Neural progenitor cell (in vitro differentiated cells): ENCODE measurements around the gene THOC2. TPM values are rescaled to one million over a fixed set of nuclear protein-coding genes. Genes with fewer than 3 reads are reported as not detected.
"Not testable (repeated sequence)": the region's sequence is repeated elsewhere in the genome, so short reads cannot be mapped to it uniquely, and the experiment has no call there.

Source experiments
- DNase-seq: peaks from one replicate; pipeline ENCODE4 v3.0.0-alpha.2; 2016; ENCODE audit warnings: low spot score
- H2AFZ ChIP-seq: fragments of 200-600 bp; sonication (generic); replicated peaks from 2 replicates; pipeline ENCODE4 v1.6.1; 2016; ENCODE audit warnings: antibody characterized with exemption
- H3F3A ChIP-seq: fragments of 200-600 bp; sonication (generic); 2 replicates; pipeline ENCODE4 v1.6.1; 2016; ENCODE audit warnings: antibody characterized with exemption, low read depth
- H3K27ac ChIP-seq: fragments of 200-600 bp; sonication (generic); 2 replicates; pipeline ENCODE4 v1.5.1; 2016; ENCODE audit warnings: mild to moderate bottlenecking
- H3K27me3 ChIP-seq: fragments of 200-600 bp; sonication (generic); 2 replicates; pipeline ENCODE4 v1.6.1; 2016; ENCODE audit warnings: mild to moderate bottlenecking, moderate library complexity
- H3K36me3 ChIP-seq: fragments of 200-600 bp; sonication (generic); 2 replicates; pipeline ENCODE4 v1.5.1; 2016
- H3K4me1 ChIP-seq: fragments of 200-600 bp; sonication (generic); 2 replicates; pipeline ENCODE4 v1.6.1; 2016; ENCODE audit warnings: mixed run types
- H3K4me2 ChIP-seq: fragments of 200-600 bp; sonication (generic); 2 replicates; pipeline ENCODE4 v1.6.1; 2016
- H3K4me3 ChIP-seq: fragments of 200-600 bp; sonication (generic); 2 replicates; pipeline ENCODE4 v1.5.1; 2016
- H3K79me2 ChIP-seq: fragments of 200-600 bp; sonication (generic); 2 replicates; pipeline ENCODE4 v1.6.1; 2016; ENCODE audit warnings: low read depth
- H3K9ac ChIP-seq: fragments of 200-600 bp; sonication (generic); 2 replicates; pipeline ENCODE4 v1.6.1; 2016
- H3K9me3 ChIP-seq: fragments of 200-600 bp; sonication (generic); 2 replicates; pipeline ENCODE4 v1.5.1; 2016; ENCODE audit warnings: low read depth
- H4K20me1 ChIP-seq: fragments of 200-600 bp; sonication (generic); 2 replicates; pipeline ENCODE4 v1.6.1; 2016; ENCODE audit warnings: low read depth
- H3K27ac Mint-ChIP-seq: 3 replicates; pipeline ENCODE4 v1.8.0; 2021; ENCODE audit warnings: mixed read lengths
- H3K27me3 Mint-ChIP-seq: 2 replicates; pipeline ENCODE4 v1.8.0; 2022; ENCODE audit warnings: low read depth, mild to moderate bottlenecking, inconsistent platforms, moderate library complexity, mixed read lengths; ENCODE audit not compliant: insufficient read depth
- H3K36me3 Mint-ChIP-seq: 3 replicates; pipeline ENCODE4 v1.8.0; 2021; ENCODE audit warnings: mixed read lengths
- H3K4me1 Mint-ChIP-seq: 3 replicates; pipeline ENCODE4 v1.8.0; 2021; ENCODE audit warnings: mixed read lengths
- H3K4me3 Mint-ChIP-seq: 3 replicates; pipeline ENCODE4 v1.8.0; 2021; ENCODE audit warnings: mild to moderate bottlenecking, moderate library complexity, mixed read lengths
- H3K9me3 Mint-ChIP-seq: 3 replicates; pipeline ENCODE4 v1.8.0; 2020; ENCODE audit warnings: mixed read lengths
- EZH2 ChIP-seq: fragments of 200-600 bp; sonication (generic); IDR thresholded peaks from 2 replicates; pipeline ENCODE4 v1.6.1; 2017; ENCODE audit warnings: antibody characterized with exemption, mild to moderate bottlenecking, moderate library complexity
- EZH2phosphoT487 ChIP-seq: fragments of 200-600 bp; sonication (generic); IDR thresholded peaks from 2 replicates; pipeline ENCODE4 v1.6.1; 2017; ENCODE audit warnings: antibody characterized with exemption
- total RNA-seq: library from RNA; depleted of rRNA; stranded (reverse); fragments of >200 nt; gene quantifications from 2 replicates; pipeline ENCODE4 v1.2.3, GENCODE V29; 2015; ENCODE audit warnings: low replicate concordance
- TF ChIP-seq, protein P1 (sequence below): fragments of 200-600 bp; sonication (generic); IDR thresholded peaks from 2 replicates; pipeline ENCODE4 v1.5.1; 2017; ENCODE audit warnings: antibody characterized with exemption, mild to moderate bottlenecking

The THOC2 gene, protein sequence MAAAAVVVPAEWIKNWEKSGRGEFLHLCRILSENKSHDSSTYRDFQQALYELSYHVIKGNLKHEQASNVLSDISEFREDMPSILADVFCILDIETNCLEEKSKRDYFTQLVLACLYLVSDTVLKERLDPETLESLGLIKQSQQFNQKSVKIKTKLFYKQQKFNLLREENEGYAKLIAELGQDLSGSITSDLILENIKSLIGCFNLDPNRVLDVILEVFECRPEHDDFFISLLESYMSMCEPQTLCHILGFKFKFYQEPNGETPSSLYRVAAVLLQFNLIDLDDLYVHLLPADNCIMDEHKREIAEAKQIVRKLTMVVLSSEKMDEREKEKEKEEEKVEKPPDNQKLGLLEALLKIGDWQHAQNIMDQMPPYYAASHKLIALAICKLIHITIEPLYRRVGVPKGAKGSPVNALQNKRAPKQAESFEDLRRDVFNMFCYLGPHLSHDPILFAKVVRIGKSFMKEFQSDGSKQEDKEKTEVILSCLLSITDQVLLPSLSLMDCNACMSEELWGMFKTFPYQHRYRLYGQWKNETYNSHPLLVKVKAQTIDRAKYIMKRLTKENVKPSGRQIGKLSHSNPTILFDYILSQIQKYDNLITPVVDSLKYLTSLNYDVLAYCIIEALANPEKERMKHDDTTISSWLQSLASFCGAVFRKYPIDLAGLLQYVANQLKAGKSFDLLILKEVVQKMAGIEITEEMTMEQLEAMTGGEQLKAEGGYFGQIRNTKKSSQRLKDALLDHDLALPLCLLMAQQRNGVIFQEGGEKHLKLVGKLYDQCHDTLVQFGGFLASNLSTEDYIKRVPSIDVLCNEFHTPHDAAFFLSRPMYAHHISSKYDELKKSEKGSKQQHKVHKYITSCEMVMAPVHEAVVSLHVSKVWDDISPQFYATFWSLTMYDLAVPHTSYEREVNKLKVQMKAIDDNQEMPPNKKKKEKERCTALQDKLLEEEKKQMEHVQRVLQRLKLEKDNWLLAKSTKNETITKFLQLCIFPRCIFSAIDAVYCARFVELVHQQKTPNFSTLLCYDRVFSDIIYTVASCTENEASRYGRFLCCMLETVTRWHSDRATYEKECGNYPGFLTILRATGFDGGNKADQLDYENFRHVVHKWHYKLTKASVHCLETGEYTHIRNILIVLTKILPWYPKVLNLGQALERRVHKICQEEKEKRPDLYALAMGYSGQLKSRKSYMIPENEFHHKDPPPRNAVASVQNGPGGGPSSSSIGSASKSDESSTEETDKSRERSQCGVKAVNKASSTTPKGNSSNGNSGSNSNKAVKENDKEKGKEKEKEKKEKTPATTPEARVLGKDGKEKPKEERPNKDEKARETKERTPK (N-terminal part only)
- 115 and 201 TPM in 2 replicates for total RNA-seq

DNA sequence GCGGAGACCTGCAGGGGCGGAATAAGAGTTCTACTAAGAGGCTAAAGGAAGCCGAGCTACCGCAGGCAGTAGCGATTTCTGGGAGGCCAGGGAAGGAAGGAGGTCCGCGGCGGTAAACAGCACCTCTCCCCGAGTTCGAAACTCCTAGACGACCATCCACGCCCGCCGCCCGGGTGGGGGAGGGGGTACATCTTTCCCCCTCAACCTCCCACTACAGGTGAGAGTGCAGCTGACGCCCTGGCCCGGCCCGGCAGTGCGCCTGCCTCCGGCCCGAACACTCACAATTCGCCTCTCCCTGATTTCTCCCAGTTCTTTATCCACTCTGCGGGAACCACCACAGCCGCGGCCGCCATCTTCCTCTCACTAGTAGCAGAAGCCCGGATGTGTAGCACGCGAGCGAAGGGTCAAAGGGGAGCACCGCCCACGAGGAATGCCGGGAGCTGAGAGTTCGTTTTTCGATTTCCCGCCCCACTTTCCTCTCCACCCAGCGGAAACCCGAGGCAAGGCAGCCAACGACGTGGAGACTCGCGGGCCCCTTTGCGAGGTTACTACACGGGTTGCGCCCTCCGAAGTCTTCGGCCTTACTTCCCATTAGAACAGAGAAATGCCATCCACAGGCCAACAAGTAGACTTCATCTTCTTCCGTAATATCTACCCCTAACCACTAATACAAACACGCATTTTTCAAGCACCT, at the start of gene THOC2:
Gene THOC2, minus strand, starts transcription at position 383 of the 694 bp plus-strand sequence. Its CDS starts 30 bp downstream, at position 353.
- peaks cover 50% of the 10 kb centered on the region for H3K79me2 ChIP-seq

GRCh38 chrX:123781786-123782185, 48.9 kb upstream of the THOC2 start:
- H3K79me2 ChIP-seq, H3K27ac ChIP-seq, H2AFZ ChIP-seq, H3K36me3 ChIP-seq, H3K27me3 ChIP-seq, H3F3A ChIP-seq, H3K4me3 ChIP-seq, H3K27me3 Mint-ChIP-seq, H3K9ac ChIP-seq, H3K27ac Mint-ChIP-seq, H3K9me3 Mint-ChIP-seq, DNase-seq, H3K4me2 ChIP-seq, H3K4me3 Mint-ChIP-seq, H3K4me1 ChIP-seq, H3K9me3 ChIP-seq, H3K36me3 Mint-ChIP-seq, H3K4me1 Mint-ChIP-seq, H4K20me1 ChIP-seq: not testable (repeated sequence)

More for the DNA sequence above, at the start of gene THOC2:
- Mint-ChIP-seq H3K4me3 (peak within 1 kb of the TSS; percentile 91), H3K27ac (peak within 1 kb of the TSS; percentile 90), H3K9me3 (peaks cover 14% of the 10 kb centered on the region), H3K4me1 (peaks cover 17% of the 10 kb centered on the region), H3K36me3 (no peaks in the 10 kb centered on the region), H3K27me3 (no peaks in the 10 kb centered on the region)
- no peak within 1 kb of the TSS for H3K27ac ChIP-seq
- TF ChIP-seq, protein P1, sequence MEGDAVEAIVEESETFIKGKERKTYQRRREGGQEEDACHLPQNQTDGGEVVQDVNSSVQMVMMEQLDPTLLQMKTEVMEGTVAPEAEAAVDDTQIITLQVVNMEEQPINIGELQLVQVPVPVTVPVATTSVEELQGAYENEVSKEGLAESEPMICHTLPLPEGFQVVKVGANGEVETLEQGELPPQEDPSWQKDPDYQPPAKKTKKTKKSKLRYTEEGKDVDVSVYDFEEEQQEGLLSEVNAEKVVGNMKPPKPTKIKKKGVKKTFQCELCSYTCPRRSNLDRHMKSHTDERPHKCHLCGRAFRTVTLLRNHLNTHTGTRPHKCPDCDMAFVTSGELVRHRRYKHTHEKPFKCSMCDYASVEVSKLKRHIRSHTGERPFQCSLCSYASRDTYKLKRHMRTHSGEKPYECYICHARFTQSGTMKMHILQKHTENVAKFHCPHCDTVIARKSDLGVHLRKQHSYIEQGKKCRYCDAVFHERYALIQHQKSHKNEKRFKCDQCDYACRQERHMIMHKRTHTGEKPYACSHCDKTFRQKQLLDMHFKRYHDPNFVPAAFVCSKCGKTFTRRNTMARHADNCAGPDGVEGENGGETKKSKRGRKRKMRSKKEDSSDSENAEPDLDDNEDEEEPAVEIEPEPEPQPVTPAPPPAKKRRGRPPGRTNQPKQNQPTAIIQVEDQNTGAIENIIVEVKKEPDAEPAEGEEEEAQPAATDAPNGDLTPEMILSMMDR: peak; percentile 17
- TF ChIP-seq EZH2: no peak
- peak within 1 kb of the TSS; percentile 60 for H3K9ac ChIP-seq
- H3F3A ChIP-seq: no peaks in the 10 kb centered on the region
- DNase-seq: peak; percentile 68
- H4K20me1 ChIP-seq: peaks cover 28% of the 10 kb centered on the region
- peak within 1 kb of the TSS; percentile 84 for H2AFZ ChIP-seq
- no peaks in the 10 kb centered on the region for H3K27me3 ChIP-seq
- H3K4me3 ChIP-seq: peak within 1 kb of the TSS; percentile 81
- no peaks in the 10 kb centered on the region for H3K4me1 ChIP-seq
- peaks cover 4% of the 10 kb centered on the region for H3K9me3 ChIP-seq
- no peaks in the 10 kb centered on the region for H3K36me3 ChIP-seq
- H3K4me2 ChIP-seq: peak within 1 kb of the TSS; percentile 83

- TF ChIP-seq EZH2: no peak
- no peak for TF ChIP-seq EZH2phosphoT487
- TF ChIP-seq, protein P1: no peak
- no peak overlapping the region for H3K4me3 ChIP-seq
- Mint-ChIP-seq H3K9me3 (peaks cover 6% of the 10 kb centered on the region), H3K27me3 (no peaks in the 10 kb centered on the region), H3K27ac (no peak overlapping the region), H3K36me3 (no peaks in the 10 kb centered on the region), H3K4me3 (no peak overlapping the region), H3K4me1 (no peaks in the 10 kb centered on the region)
- H3K79me2 ChIP-seq: no peaks in the 10 kb centered on the region
- no peak overlapping the region for H2AFZ ChIP-seq
- no peak overlapping the region for H3K4me2 ChIP-seq
- no peaks in the 10 kb centered on the region for H3K36me3 ChIP-seq
- H3K9me3 ChIP-seq: peaks cover 5% of the 10 kb centered on the region
- H3K27me3 ChIP-seq: no peaks in the 10 kb centered on the region
- peaks cover 2% of the 10 kb centered on the region for H3F3A ChIP-seq
- no peaks in the 10 kb centered on the region for H4K20me1 ChIP-seq
- DNase-seq: no peak
- H3K27ac ChIP-seq: no peak overlapping the region
- no peaks in the 10 kb centered on the region for H3K4me1 ChIP-seq
- no peak overlapping the region for H3K9ac ChIP-seq
These were observed 47.1 kb upstream of the THOC2 start for GRCh38 chrX:123779908-123780396.
